Neutrophil (primary cell): ENCODE results near the gene NQO1.

Source experiments
- H3K27ac ChIP-seq: fragments of 200-600 bp; sonication (generic); 2 replicates; pipeline ENCODE4 v1.5.1; 2016; ENCODE audit warnings: mild to moderate bottlenecking, moderate library complexity
- H3K27me3 ChIP-seq: fragments of 200-600 bp; sonication (generic); 2 replicates; pipeline ENCODE4 v1.6.0; 2016; ENCODE audit warnings: mild to moderate bottlenecking
- H3K36me3 ChIP-seq: fragments of 200-600 bp; sonication (generic); 2 replicates; pipeline ENCODE4 v1.5.1; 2017
- H3K4me1 ChIP-seq, 2 experiments: fragments of 200-600 bp in 1 of 2; sonication (generic) in 1 of 2; 1 replicate in 1 of 2; 2 replicates in 1 of 2; pipeline versions ENCODE4 v1.5.1 to v1.6.1; 2013 to 2016; ENCODE audit warnings: low read depth in 1 of 2, low read length in 1 of 2, mild to moderate bottlenecking in 1 of 2, moderate library complexity in 1 of 2; ENCODE audit not compliant: control insufficient read depth in 1 of 2, insufficient read depth in 1 of 2
- H3K4me3 ChIP-seq, 2 experiments: fragments of 200-600 bp in 1 of 2; sonication (generic) in 1 of 2; 1 replicate in 1 of 2; 2 replicates in 1 of 2; pipeline ENCODE4 v1.5.1; 2013 to 2016; ENCODE audit warnings: low read depth in 1 of 2, low read length in 1 of 2, mild to moderate bottlenecking in 1 of 2, moderate library complexity in 1 of 2
- H3K9me3 ChIP-seq: fragments of 200-600 bp; sonication (generic); 2 replicates; pipeline ENCODE4 v1.5.1; 2016
- CTCF ChIP-seq: fragments of 200-600 bp; sonication (generic); IDR thresholded peaks from 2 replicates; pipeline ENCODE4 v1.5.1; 2016; ENCODE audit warnings: antibody characterized with exemption

NQO1 gene

GRCh38 chr16:69712914-69713581, 13.3 kb downstream of the NQO1 start:
- no peak overlapping the region for H3K27ac ChIP-seq
- no peak overlapping the region for H3K4me3 ChIP-seq
- TF ChIP-seq CTCF, result no peak
- H3K36me3 ChIP-seq, result peaks cover 6% of the 10 kb centered on the region
- H3K27me3 ChIP-seq, result no peaks in the 10 kb centered on the region
- H3K4me1 ChIP-seq, result no peaks in the 10 kb centered on the region
- no peaks in the 10 kb centered on the region for H3K9me3 ChIP-seq

GRCh38 chr16:69712277-69712676, 14.1 kb downstream of the NQO1 start:
- peaks cover 6% of the 10 kb centered on the region for H3K36me3 ChIP-seq
- no peak for TF ChIP-seq CTCF

GRCh38 chr16:69711115-69711740, 15.1 kb downstream of the NQO1 start:
- H3K27me3 ChIP-seq, result no peaks in the 10 kb centered on the region
- no peak for TF ChIP-seq CTCF
- H3K36me3 ChIP-seq, result peaks cover 6% of the 10 kb centered on the region
- H3K4me1 ChIP-seq, result no peaks in the 10 kb centered on the region
- H3K27ac ChIP-seq, result no peak overlapping the region
- no peaks in the 10 kb centered on the region for H3K9me3 ChIP-seq
- H3K4me3 ChIP-seq, result no peak overlapping the region

More at GRCh38 chr16:69712277-69712676, 14.1 kb downstream of the NQO1 start:
- Histone ChIP-seq H3K4me1 (no peaks in the 10 kb centered on the region), H3K9me3 (no peaks in the 10 kb centered on the region), H3K4me3 (no peak overlapping the region), H3K27ac (no peak overlapping the region), H3K27me3 (no peaks in the 10 kb centered on the region)

- Histone ChIP-seq H3K4me3 (no peak overlapping the region), H3K27ac (no peak overlapping the region), H3K27me3 (no peaks in the 10 kb centered on the region), H3K4me1 (no peaks in the 10 kb centered on the region), H3K36me3 (peaks cover 6% of the 10 kb centered on the region), H3K9me3 (no peaks in the 10 kb centered on the region)
- TF ChIP-seq CTCF, result no peak
Observed at GRCh38 chr16:69709456-69710084, 16.8 kb downstream of the NQO1 start.

GRCh38 chr16:69707920-69708683, 18.3 kb downstream of the NQO1 start:
- Histone ChIP-seq H3K27me3 (no peaks in the 10 kb centered on the region), H3K36me3 (peaks cover 14% of the 10 kb centered on the region), H3K4me3 (no peak overlapping the region), H3K4me1 (no peaks in the 10 kb centered on the region), H3K9me3 (no peaks in the 10 kb centered on the region), H3K27ac (no peak overlapping the region)
- no peak for TF ChIP-seq CTCF
